Fibroblast of the aortic adventitia (primary cell): Measurements from ENCODE around the gene SEC14L2. TPM values are rescaled to one million over a fixed set of nuclear protein-coding genes. Genes with fewer than 3 reads are reported as not detected.
"Not testable (repeated sequence)": the region's sequence is repeated elsewhere in the genome, so short reads cannot be mapped to it uniquely, and the experiment has no call there.

Experiments used
- DNase-seq: peaks from one replicate; pipeline ENCODE4 v3.0.0-alpha.2; 2010; ENCODE audit warnings: low read depth
- H3K4me3 ChIP-seq: 2 replicates; pipeline ENCODE4 v1.5.1; 2011; ENCODE audit warnings: low read depth, mild to moderate bottlenecking, control low read depth, low read length, moderate library complexity
- total RNA-seq: library from RNA; depleted of rRNA; stranded (reverse); fragments of >200 nt; gene quantifications from 2 replicates; pipeline ENCODE4 v1.2.3, GENCODE V29; 2012; ENCODE audit warnings: low replicate concordance
- TF ChIP-seq, protein P1 (sequence below): IDR thresholded peaks from 2 replicates; pipeline ENCODE4 v1.5.1; 2011; ENCODE audit warnings: mild to moderate bottlenecking, low read length, control low read depth, inconsistent platforms; ENCODE audit not compliant: insufficient read depth

Gene SEC14L2
- total RNA-seq, 1 donor = 14.8 TPM

GRCh38 chr22:30452861-30453260 lies 56.0 kb downstream of the SEC14L2 start:
- TF ChIP-seq, protein P1, sequence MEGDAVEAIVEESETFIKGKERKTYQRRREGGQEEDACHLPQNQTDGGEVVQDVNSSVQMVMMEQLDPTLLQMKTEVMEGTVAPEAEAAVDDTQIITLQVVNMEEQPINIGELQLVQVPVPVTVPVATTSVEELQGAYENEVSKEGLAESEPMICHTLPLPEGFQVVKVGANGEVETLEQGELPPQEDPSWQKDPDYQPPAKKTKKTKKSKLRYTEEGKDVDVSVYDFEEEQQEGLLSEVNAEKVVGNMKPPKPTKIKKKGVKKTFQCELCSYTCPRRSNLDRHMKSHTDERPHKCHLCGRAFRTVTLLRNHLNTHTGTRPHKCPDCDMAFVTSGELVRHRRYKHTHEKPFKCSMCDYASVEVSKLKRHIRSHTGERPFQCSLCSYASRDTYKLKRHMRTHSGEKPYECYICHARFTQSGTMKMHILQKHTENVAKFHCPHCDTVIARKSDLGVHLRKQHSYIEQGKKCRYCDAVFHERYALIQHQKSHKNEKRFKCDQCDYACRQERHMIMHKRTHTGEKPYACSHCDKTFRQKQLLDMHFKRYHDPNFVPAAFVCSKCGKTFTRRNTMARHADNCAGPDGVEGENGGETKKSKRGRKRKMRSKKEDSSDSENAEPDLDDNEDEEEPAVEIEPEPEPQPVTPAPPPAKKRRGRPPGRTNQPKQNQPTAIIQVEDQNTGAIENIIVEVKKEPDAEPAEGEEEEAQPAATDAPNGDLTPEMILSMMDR = no peak
- DNase-seq = no peak
- no peak overlapping the region for H3K4me3 ChIP-seq

DNA sequence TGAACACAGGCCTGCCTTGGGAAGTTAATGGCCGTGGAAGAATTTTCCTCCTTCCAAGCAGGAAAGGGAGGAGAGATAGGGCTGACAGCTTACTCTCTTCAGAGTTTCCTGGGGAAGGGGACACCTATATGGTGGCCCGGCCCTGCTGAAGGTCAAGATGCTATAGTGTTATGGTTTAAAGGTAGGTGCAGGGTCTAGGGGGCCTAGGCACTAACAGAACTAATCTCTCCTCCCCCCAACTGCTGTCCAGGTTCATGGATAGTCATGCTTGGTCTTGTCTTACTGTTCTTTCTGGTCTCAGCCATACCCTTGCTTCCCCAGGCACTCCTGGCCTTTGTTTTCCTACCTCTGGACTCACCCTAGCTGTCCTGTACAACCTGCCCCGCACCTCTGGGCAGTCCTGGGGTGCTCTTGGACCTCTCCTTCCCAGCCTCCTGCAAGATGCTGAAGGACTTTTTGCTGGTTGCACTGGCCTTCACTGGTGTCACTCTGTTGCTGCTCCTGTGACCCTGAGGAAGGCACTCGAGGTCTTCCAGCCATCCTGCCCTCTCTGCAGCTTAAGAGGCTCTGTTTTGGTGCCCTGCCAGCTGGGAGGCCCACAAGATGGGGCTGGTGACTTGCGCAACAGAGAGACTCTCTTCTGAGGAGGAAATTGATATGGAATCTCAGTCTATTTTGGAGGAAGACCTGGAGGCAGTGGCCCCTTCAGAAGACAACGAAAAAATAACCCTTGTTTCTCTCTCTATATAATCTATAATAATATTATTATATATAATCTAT lies 57.1 kb downstream of the SEC14L2 start:
- TF ChIP-seq, protein P1 = no peak
- DNase-seq = no peak
- no peak overlapping the region for H3K4me3 ChIP-seq

DNA sequence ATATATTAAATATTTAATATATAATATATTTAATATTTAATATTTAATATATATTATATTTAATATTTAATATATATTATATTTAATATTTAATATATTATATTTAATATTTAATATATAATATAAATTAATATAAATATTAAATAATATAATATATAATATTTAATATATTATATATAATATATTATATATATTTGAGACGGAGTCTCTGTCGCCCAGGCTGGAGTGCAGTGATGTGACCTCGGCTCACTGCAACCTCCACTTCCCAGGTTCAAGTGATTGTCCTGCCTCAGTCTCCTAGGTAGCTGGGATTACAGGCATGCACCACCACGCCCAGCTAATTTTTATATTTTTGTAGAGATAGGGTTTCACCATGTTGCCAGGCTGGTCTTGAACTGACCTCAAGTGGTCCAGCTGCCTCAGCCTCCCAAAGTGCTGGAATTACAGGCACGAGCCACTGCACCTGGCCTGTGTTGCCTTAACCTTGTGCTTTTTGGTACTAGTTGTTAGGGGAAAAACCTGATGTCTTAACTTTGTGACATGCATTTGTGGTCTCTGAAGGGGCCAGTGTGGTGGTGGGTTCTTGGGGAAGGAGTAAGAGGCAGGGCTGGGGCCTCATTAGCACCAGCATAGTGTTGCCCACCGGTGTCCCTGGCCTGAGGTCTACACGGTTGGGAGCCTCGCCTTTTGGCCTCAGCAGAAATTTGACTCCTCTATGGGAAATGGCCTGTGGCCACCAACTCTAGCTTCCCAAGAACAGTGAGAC lies 58.4 kb downstream of the SEC14L2 start:
- TF ChIP-seq, protein P1 = no peak
- no peak overlapping the region for H3K4me3 ChIP-seq
- no peak for DNase-seq

DNA sequence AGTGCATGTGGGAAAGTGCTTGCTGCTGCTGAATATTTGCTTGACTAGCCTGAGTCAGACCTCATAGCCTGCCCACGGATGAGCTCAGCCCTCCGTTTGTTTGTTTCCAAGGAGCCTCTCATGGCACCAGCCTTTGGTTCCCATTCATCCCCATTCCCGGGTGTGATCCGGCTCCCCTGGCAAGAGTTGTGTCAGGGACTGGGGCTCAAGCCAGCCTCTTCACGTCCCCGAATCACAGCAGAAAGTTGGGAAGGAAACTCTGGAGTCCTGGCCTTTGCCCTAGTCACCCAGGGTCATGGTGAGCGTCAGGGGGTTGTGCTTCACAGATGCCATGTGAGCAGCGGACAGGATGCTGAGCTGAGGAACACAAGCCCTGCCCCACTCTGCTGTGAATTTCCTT lies 61.2 kb downstream of the SEC14L2 start:
- no peak for DNase-seq
- H3K4me3 ChIP-seq = no peak overlapping the region
- TF ChIP-seq, protein P1 = no peak

DNA sequence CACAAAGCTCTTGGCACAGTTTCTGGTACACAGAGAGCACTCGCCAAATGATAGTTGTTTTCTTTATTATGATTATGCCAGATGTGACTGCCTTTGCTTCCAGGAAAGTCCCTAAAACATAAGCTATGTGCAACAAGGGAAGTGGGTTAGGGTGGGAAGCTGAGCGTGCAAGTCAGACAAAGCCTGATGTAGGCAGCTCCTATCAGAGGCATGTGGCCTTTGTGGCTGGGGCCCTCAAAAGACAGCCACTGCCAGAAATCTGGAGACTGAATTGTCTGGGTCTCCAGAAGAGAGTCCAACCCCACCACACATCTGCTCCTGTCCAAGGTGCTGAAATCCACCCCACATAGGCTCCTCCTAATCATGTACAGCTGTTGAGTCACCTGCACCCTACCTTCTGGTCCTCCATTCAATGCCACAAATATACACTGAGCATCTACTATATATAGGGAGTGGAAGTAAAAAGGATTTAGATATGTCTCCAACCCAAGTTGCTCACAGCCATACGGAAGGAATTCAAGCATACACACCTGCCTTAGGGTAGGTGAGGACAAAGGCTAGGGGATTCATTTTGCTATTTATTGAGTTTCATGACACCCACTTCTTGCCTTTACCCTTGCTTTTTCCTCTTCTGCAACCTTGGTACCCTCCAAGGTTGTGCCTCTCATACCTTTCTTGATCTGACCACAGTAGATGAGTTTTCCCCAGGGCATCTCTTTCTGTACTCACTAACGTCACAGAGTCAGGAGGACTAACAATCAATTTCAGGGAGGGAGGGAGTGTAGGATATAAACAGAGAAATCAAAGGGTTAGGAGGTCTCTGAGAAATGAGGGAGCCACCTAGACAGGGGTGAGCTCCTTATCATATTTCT lies 62.6 kb downstream of the SEC14L2 start:
- peak; percentile 26 for DNase-seq
- TF ChIP-seq, protein P1 = no peak
- H3K4me3 ChIP-seq = no peak overlapping the region

- no peak overlapping the region for H3K4me3 ChIP-seq
- TF ChIP-seq, protein P1 = no peak
- no peak for DNase-seq
Measured at GRCh38 chr22:30460147-30460546, 63.3 kb downstream of the SEC14L2 start.

DNA sequence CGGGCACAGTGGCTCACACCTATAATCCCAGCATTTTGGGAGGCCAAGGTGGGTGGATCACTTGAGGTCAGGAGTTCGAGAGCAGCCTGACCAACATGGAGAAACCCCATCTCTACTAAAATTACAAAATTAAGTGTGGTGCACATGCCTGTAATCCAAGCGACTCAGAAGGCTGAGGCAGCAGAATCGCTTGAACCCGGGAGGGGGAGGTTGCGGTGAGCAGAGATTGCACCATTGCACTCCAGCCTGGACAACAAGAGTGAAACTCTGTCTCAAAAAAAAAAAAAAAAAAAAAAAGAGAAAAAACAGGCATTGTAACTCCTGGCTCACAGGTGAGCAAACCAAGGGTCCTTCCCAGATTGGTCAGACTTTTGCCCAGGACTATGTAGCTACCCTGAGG lies 63.7 kb downstream of the SEC14L2 start:
- DNase-seq, H3K4me3 ChIP-seq: not testable (repeated sequence)
